Measurements from ENCODE around the gene NFS1. TPM values are rescaled to one million over a fixed set of nuclear protein-coding genes. Genes with fewer than 3 reads are reported as not detected.

The NFS1 gene
- polyA plus RNA-seq, 1 of the 3 experiments (the other 2 are of a cell fraction): 75.6 TPM

GRCh38 chr20:35741892-35742740 lies 43.0 kb upstream of the NFS1 start, which contains the start of gene RBM39:
RBM39 (minus strand) TSS chr20:35742260; CDS start chr20:35740874, 1,386 bp downstream.
- Histone ChIP-seq H3F3A (replicated peaks; ENCODE audit: insufficient read depth) (peaks cover 16% of the 10 kb centered on the region), H3K9ac (peak within 1 kb of the TSS; percentile 100), H3K27me3 (ENCODE audit: insufficient read depth) (no peaks in the 10 kb centered on the region), H4K20me1 (ENCODE audit: insufficient read depth) (peaks cover 42% of the 10 kb centered on the region), H3K4me1 (ENCODE audit: control insufficient read depth in 1 of 2, insufficient read depth in 2 of 2, low read depth in 1 of 2, low read length in 1 of 2) (peaks cover 12% of the 10 kb centered on the region in 2 experiments; a peak in 3 of 4 replicates), H3K79me2 (ENCODE audit: insufficient read depth) (peaks cover 60% of the 10 kb centered on the region), H3K9me2 (no peaks in the 10 kb centered on the region), H3K4me3 (ENCODE audit: low read depth in 2 of 2, low read length in 1 of 2) (peak within 1 kb of the TSS; percentile 79 to 82), H2AFZ (ENCODE audit: low read depth) (0 out of 2 replicates have a peak within 1 kb of the TSS, but pooled peaks have one; percentile 52), H3K9me3 (no peaks in the 10 kb centered on the region), H3K27ac (ENCODE audit: low read depth in 2 of 2, low read length in 1 of 2) (peak within 1 kb of the TSS; percentile 97 to 99), H3K36me3 (replicated peaks in 1 of 2; ENCODE audit: control insufficient read depth in 1 of 2, insufficient read depth in 2 of 2, low read length in 1 of 2) (peaks cover 31 to 37% of the 10 kb centered on the region in 2 experiments), H3K4me2 (peak within 1 kb of the TSS; percentile 85)
- DNase-seq: peak; percentile 90
- CTCF ChIA-PET: interaction anchor here (0.8 to 3.7 kb wide), 10 partner anchors 21 to 152 kb away, joined by 3 to 40 read pairs (median 4); partner anchors contain the start of genes NFS1, PHF20 and ROMO1
- POLR2A ChIA-PET: interaction anchor here (0.5 to 2.2 kb wide), 36 partner anchors 9 to 445 kb away, joined by 3 to 36 read pairs (median 4); partner anchors contain the start of genes ERGIC3, NFS1, PHF20 and ROMO1
- under 1% methylated on average over 45 of the region's 66 CpGs for WGBS (ENCODE audit: low lambda C conversion rate)
- TF ChIP-seq CTCF (IDR thresholded peaks at IDR 0.05): peak; percentile 41
- no peak for TF ChIP-seq RFX5 (IDR thresholded peaks at IDR 0.05; ENCODE audit: low read length)
- TF ChIP-seq, protein P1, sequence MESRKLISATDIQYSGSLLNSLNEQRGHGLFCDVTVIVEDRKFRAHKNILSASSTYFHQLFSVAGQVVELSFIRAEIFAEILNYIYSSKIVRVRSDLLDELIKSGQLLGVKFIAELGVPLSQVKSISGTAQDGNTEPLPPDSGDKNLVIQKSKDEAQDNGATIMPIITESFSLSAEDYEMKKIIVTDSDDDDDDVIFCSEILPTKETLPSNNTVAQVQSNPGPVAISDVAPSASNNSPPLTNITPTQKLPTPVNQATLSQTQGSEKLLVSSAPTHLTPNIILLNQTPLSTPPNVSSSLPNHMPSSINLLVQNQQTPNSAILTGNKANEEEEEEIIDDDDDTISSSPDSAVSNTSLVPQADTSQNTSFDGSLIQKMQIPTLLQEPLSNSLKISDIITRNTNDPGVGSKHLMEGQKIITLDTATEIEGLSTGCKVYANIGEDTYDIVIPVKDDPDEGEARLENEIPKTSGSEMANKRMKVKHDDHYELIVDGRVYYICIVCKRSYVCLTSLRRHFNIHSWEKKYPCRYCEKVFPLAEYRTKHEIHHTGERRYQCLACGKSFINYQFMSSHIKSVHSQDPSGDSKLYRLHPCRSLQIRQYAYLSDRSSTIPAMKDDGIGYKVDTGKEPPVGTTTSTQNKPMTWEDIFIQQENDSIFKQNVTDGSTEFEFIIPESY (IDR thresholded peaks at IDR 0.05; ENCODE audit: borderline replicate concordance, low read depth): peak; percentile 100
- TF ChIP-seq TAF1 (IDR thresholded peaks at IDR 0.05; ENCODE audit: borderline replicate concordance, low read depth, low read length): peak; percentile 94
- TF ChIP-seq RXRA (IDR thresholded peaks at IDR 0.05; ENCODE audit: borderline replicate concordance, low read depth): no peak
- TF ChIP-seq EP300 (IDR thresholded peaks at IDR 0.05; ENCODE audit: borderline replicate concordance in 1 of 2, low read depth in 1 of 2, low read length in 1 of 2): peak in 1 of 2 experiments; percentile 34; a peak in 1 of 4 replicates
- peak; percentile 82; the same call in 1 of the 2 replicates for TF ChIP-seq FOXM1 (IDR thresholded peaks at IDR 0.05; ENCODE audit: low read depth)
- peak; percentile 100 for TF ChIP-seq SIN3A (IDR thresholded peaks at IDR 0.05; ENCODE audit: borderline replicate concordance, low read depth, low read length)
- TF ChIP-seq SMC3 (IDR thresholded peaks at IDR 0.05; ENCODE audit: low read depth, low read length): no peak
- TF ChIP-seq FOSL2 (IDR thresholded peaks at IDR 0.05; ENCODE audit: borderline replicate concordance, low read depth): no peak
- TF ChIP-seq FOXJ3 (CRISPR knock-in tag; IDR thresholded peaks at IDR 0.05): peak; percentile 72; the same call in 1 of the 2 replicates
- peak; percentile 74; the same call in 1 of the 2 replicates for TF ChIP-seq REST (IDR thresholded peaks at IDR 0.05; ENCODE audit: low read depth, low read length)
- peak; percentile 31; the same call in 1 of the 2 replicates for TF ChIP-seq ELF1 (IDR thresholded peaks at IDR 0.05)
- TF ChIP-seq TCF12 (IDR thresholded peaks at IDR 0.05): no peak; the same call in 1 of the 2 replicates
- TF ChIP-seq NFIC (IDR thresholded peaks at IDR 0.05; ENCODE audit: borderline replicate concordance): no peak
- 0 out of 2 replicates have a peak, but pooled peaks have one; percentile 53 for TF ChIP-seq RCOR1 (IDR thresholded peaks at IDR 0.05; ENCODE audit: low read length)
- 0 out of 2 replicates have a peak, but pooled peaks have one; percentile 21 for TF ChIP-seq MEF2A (IDR thresholded peaks at IDR 0.05; ENCODE audit: borderline replicate concordance, low read depth)
- peak; percentile 98 for TF ChIP-seq POLR2AphosphoS5 (IDR thresholded peaks at IDR 0.05; ENCODE audit: low read depth, low read length)
- TF ChIP-seq CHD2 (IDR thresholded peaks at IDR 0.05; ENCODE audit: low read length, partially characterized antibody): peak; percentile 100
- TF ChIP-seq, protein P2, sequence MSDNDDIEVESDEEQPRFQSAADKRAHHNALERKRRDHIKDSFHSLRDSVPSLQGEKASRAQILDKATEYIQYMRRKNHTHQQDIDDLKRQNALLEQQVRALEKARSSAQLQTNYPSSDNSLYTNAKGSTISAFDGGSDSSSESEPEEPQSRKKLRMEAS (IDR thresholded peaks at IDR 0.05; ENCODE audit: low read depth): peak; percentile 91
- TF ChIP-seq YY1 (IDR thresholded peaks at IDR 0.05; ENCODE audit: low read depth): peak; percentile 90
- 0 out of 2 replicates have a peak, but pooled peaks have one; percentile 8 for TF ChIP-seq RAD21 (IDR thresholded peaks at IDR 0.05; ENCODE audit: low read length)
- TF ChIP-seq JUND (IDR thresholded peaks at IDR 0.05): no peak
- no peak for TF ChIP-seq EZH2phosphoT487 (IDR thresholded peaks at IDR 0.05; ENCODE audit: borderline replicate concordance, low read depth)
- no peak; the same call in 1 of the 2 replicates for TF ChIP-seq TEAD4 (IDR thresholded peaks at IDR 0.05; ENCODE audit: borderline replicate concordance, insufficient read depth)
